HL-60 (cell line): ENCODE results near the gene SNTG2.

ENCODE experiments used
- DNase-seq, 2 experiments: peaks; one replicate each; pipeline ENCODE4 v3.0.0-alpha.2; 2010 to 2020; ENCODE audit warnings: low read depth in 1 of 2, low spot score in 1 of 2
- H3K27ac ChIP-seq: fragments of 250-450 bp; sonication (Bioruptor Pico); replicated peaks from 2 replicates; pipeline ENCODE4 v1.5.1; 2020; ENCODE audit warnings: mild to moderate bottlenecking, moderate library complexity
- H3K27me3 ChIP-seq: fragments of 250-450 bp; sonication (Bioruptor Pico); 2 replicates; pipeline ENCODE4 v1.5.1; 2021; ENCODE audit warnings: mild to moderate bottlenecking, moderate library complexity; ENCODE audit not compliant: insufficient read depth, poor library complexity, severe bottlenecking
- H3K4me3 ChIP-seq: replicated peaks from 2 replicates; pipeline ENCODE4 v1.5.1; 2011; ENCODE audit warnings: mild to moderate bottlenecking, control low read depth, low read length; ENCODE audit not compliant: insufficient read depth
- CTCF ChIP-seq: IDR thresholded peaks from one replicate; pipeline ENCODE4 v1.5.1; 2011; ENCODE audit warnings: low read length, control low read depth, inconsistent platforms; ENCODE audit not compliant: insufficient read depth
- GABPA ChIP-seq: IDR thresholded peaks from 2 replicates; pipeline ENCODE4 v1.6.1; 2012; ENCODE audit warnings: low read depth
- POLR2AphosphoS5 ChIP-seq: IDR thresholded peaks from 2 replicates; pipeline ENCODE4 v1.6.1; 2012; ENCODE audit warnings: low read depth
- REST ChIP-seq: IDR thresholded peaks from 2 replicates; pipeline ENCODE4 v1.6.1; 2012; ENCODE audit warnings: low read depth; ENCODE audit not compliant: insufficient replicate concordance
- SPI1 ChIP-seq: IDR thresholded peaks from 2 replicates; pipeline ENCODE4 v1.6.1; 2012; ENCODE audit warnings: low read depth, mild to moderate bottlenecking, borderline replicate concordance

Gene SNTG2

GRCh38 chr2:1371082-1371481 lies 420.4 kb downstream of the SNTG2 start:
- no peak for DNase-seq
- H3K27ac ChIP-seq = no peak overlapping the region
- H3K27me3 ChIP-seq = no peaks in the 10 kb centered on the region
- no peak overlapping the region for H3K4me3 ChIP-seq
- no peak for TF ChIP-seq SPI1

- H3K27me3 ChIP-seq = no peaks in the 10 kb centered on the region
- no peak for TF ChIP-seq CTCF
- TF ChIP-seq REST = no peak
- no peak for TF ChIP-seq GABPA
- no peak for TF ChIP-seq SPI1
- TF ChIP-seq POLR2AphosphoS5 = no peak
- no peak overlapping the region for H3K4me3 ChIP-seq
- H3K27ac ChIP-seq = no peak overlapping the region
- DNase-seq = no peak
Measured at GRCh38 chr2:1373830-1374229, 423.2 kb downstream of the SNTG2 start.

- Histone ChIP-seq H3K27me3 (no peaks in the 10 kb centered on the region), H3K27ac (no peak overlapping the region), H3K4me3 (no peak overlapping the region)
- TF ChIP-seq SPI1 (no peak), CTCF (no peak), REST (no peak)
- DNase-seq = no peak
Measured at GRCh38 chr2:1374287-1374686, 423.6 kb downstream of the SNTG2 start.

GRCh38 chr2:1375794-1376193 lies 425.1 kb downstream of the SNTG2 start:
- DNase-seq = no peak
- H3K27ac ChIP-seq = no peak overlapping the region
- TF ChIP-seq POLR2AphosphoS5 = no peak
- no peak for TF ChIP-seq GABPA
- TF ChIP-seq CTCF = no peak
- TF ChIP-seq REST = no peak
- TF ChIP-seq SPI1 = no peak
- H3K27me3 ChIP-seq = no peaks in the 10 kb centered on the region
- no peak overlapping the region for H3K4me3 ChIP-seq
